Neural cell (in vitro differentiated cells): ENCODE measurements around the gene LGALSL.

Experiments used
- EP300 ChIP-seq: fragments of 450-650 bp; conservative IDR thresholded peaks from 2 replicates; pipeline ENCODE4 v1.6.1; 2014; ENCODE audit warnings: antibody characterized with exemption, mild to moderate bottlenecking, moderate library complexity; ENCODE audit not compliant: poor library complexity, severe bottlenecking
- EZH2 ChIP-seq: fragments of 200-600, 300-800 bp; shearing (Covaris generic), sonication (generic); IDR thresholded peaks from 2 replicates; pipeline ENCODE4 v1.6.1; 2014; ENCODE audit warnings: antibody characterized with exemption, low read length, borderline replicate concordance, mild to moderate bottlenecking; ENCODE audit not compliant: insufficient read depth, poor library complexity, severe bottlenecking
- MXI1 ChIP-seq: fragments of 450-650 bp; conservative IDR thresholded peaks from 2 replicates; pipeline ENCODE4 v1.6.1; 2014; ENCODE audit warnings: antibody characterized with exemption, mild to moderate bottlenecking; ENCODE audit not compliant: poor library complexity, severe bottlenecking
- POLR2AphosphoS5 ChIP-seq: IDR thresholded peaks from 2 replicates; pipeline ENCODE4 v1.6.1; 2012
- RAD21 ChIP-seq: fragments of 450-650 bp; conservative IDR thresholded peaks from 2 replicates; pipeline ENCODE4 v1.6.1; 2014; ENCODE audit warnings: antibody characterized with exemption, mild to moderate bottlenecking, moderate library complexity
- TAF1 ChIP-seq: IDR thresholded peaks from 2 replicates; pipeline ENCODE4 v1.6.1; 2012; ENCODE audit warnings: low read depth
- TF ChIP-seq, protein P1 (sequence below): fragments of 450-650 bp; IDR thresholded peaks from 2 replicates; pipeline ENCODE4 v1.5.1; 2014; ENCODE audit warnings: antibody characterized with exemption, mild to moderate bottlenecking, moderate library complexity; ENCODE audit not compliant: poor library complexity, severe bottlenecking
- TF ChIP-seq, protein P2 (sequence below): IDR thresholded peaks from 2 replicates; pipeline ENCODE4 v1.6.1; 2012; ENCODE audit warnings: borderline replicate concordance

DNA sequence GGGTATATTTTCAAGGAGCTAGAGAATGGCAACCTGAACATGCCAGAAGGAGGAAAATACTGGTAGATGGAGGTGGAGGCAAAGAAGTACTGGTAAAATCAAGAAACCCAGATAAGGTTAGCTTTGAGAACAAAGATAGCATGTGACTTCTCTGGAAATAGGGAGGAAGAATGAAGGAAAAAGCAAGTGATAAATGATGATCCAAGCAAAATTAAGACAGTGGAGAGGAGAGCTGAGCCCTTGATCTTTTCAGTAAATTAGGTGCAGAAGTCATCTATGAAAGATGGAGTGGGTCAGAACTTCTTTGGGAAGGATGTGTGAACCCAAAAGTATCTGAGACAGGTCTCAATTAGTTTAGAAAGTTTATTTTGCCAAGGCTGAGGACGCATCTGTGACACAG lies 44.5 kb downstream of the LGALSL start:
- TF ChIP-seq, protein P1, sequence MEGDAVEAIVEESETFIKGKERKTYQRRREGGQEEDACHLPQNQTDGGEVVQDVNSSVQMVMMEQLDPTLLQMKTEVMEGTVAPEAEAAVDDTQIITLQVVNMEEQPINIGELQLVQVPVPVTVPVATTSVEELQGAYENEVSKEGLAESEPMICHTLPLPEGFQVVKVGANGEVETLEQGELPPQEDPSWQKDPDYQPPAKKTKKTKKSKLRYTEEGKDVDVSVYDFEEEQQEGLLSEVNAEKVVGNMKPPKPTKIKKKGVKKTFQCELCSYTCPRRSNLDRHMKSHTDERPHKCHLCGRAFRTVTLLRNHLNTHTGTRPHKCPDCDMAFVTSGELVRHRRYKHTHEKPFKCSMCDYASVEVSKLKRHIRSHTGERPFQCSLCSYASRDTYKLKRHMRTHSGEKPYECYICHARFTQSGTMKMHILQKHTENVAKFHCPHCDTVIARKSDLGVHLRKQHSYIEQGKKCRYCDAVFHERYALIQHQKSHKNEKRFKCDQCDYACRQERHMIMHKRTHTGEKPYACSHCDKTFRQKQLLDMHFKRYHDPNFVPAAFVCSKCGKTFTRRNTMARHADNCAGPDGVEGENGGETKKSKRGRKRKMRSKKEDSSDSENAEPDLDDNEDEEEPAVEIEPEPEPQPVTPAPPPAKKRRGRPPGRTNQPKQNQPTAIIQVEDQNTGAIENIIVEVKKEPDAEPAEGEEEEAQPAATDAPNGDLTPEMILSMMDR, result no peak
- TF ChIP-seq, protein P2, sequence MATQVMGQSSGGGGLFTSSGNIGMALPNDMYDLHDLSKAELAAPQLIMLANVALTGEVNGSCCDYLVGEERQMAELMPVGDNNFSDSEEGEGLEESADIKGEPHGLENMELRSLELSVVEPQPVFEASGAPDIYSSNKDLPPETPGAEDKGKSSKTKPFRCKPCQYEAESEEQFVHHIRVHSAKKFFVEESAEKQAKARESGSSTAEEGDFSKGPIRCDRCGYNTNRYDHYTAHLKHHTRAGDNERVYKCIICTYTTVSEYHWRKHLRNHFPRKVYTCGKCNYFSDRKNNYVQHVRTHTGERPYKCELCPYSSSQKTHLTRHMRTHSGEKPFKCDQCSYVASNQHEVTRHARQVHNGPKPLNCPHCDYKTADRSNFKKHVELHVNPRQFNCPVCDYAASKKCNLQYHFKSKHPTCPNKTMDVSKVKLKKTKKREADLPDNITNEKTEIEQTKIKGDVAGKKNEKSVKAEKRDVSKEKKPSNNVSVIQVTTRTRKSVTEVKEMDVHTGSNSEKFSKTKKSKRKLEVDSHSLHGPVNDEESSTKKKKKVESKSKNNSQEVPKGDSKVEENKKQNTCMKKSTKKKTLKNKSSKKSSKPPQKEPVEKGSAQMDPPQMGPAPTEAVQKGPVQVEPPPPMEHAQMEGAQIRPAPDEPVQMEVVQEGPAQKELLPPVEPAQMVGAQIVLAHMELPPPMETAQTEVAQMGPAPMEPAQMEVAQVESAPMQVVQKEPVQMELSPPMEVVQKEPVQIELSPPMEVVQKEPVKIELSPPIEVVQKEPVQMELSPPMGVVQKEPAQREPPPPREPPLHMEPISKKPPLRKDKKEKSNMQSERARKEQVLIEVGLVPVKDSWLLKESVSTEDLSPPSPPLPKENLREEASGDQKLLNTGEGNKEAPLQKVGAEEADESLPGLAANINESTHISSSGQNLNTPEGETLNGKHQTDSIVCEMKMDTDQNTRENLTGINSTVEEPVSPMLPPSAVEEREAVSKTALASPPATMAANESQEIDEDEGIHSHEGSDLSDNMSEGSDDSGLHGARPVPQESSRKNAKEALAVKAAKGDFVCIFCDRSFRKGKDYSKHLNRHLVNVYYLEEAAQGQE, result no peak
- no peak for TF ChIP-seq RAD21
- TF ChIP-seq EZH2, result no peak
- TF ChIP-seq POLR2AphosphoS5, result no peak
- TF ChIP-seq MXI1, result no peak
- no peak for TF ChIP-seq TAF1
- TF ChIP-seq EP300, result no peak
